IMR-90 (cell line): Measurements from ENCODE around the gene PRKCA. TPM values are rescaled to one million over a fixed set of nuclear protein-coding genes. Genes with fewer than 3 reads are reported as not detected.

Source experiments
- ATAC-seq: fragments of 200-7000 bp; cut with Tn5 transposase; 2 replicates; pipeline ENCODE4 v1.9.1; 2020; ENCODE audit warnings: low read depth, mild to moderate bottlenecking, moderate library complexity
- BruUV-seq: library from RNA; stranded (reverse); fragments of 400-500 nt; replicated peaks from 2 replicates; lab custom pipeline; 2021; lab: Mats Ljungman, UMichigan
- CTCF ChIA-PET: fragments of 300-600 bp; formaldehyde crosslinking; extraction: SDS; loops from one replicate; lab custom pipeline; 2021; ENCODE audit warnings: antibody characterized with exemption; lab: Yijun Ruan, JAX
- POLR2A ChIA-PET: fragments of 300-600 bp; sonication (Branson Sonifier 250); formaldehyde crosslinking; loops from one replicate; lab custom pipeline; 2022; ENCODE audit warnings: antibody characterized with exemption; ENCODE audit not compliant: unreplicated experiment; lab: Charles Lee
- DNase-seq: peaks from one replicate; pipeline ENCODE4 v3.0.0; 2013
- H2AFZ ChIP-seq: replicated peaks from 2 replicates; pipeline ENCODE3; 2013; ENCODE audit warnings: low read length, mild to moderate bottlenecking; ENCODE audit not compliant: poor library complexity
- H2AK5ac ChIP-seq: 2 replicates; pipeline ENCODE4 v1.6.1; 2013; ENCODE audit warnings: low read depth, low read length, inconsistent platforms
- H2AK9ac ChIP-seq: replicated peaks from 2 replicates; pipeline ENCODE3; 2013; ENCODE audit warnings: mild to moderate bottlenecking, low read depth, low read length, moderate library complexity; ENCODE audit not compliant: poor library complexity
- H2BK120ac ChIP-seq: 2 replicates; pipeline ENCODE4 v1.6.1; 2013; ENCODE audit warnings: low read depth, low read length, inconsistent platforms
- H2BK15ac ChIP-seq: 3 replicates; pipeline ENCODE4 v1.6.1; 2013; ENCODE audit warnings: low read depth, low read length, inconsistent platforms
- H2BK20ac ChIP-seq: 2 replicates; pipeline ENCODE4 v1.6.1; 2013; ENCODE audit warnings: low read depth, mild to moderate bottlenecking, inconsistent platforms, low read length, moderate library complexity
- H2BK5ac ChIP-seq: 2 replicates; pipeline ENCODE4 v1.6.1; 2013; ENCODE audit warnings: mild to moderate bottlenecking, low read depth, low read length, inconsistent platforms; ENCODE audit not compliant: poor library complexity, severe bottlenecking
- H3K14ac ChIP-seq: replicated peaks from 2 replicates; pipeline ENCODE4 v1.6.1; 2013; ENCODE audit warnings: low read depth, low read length, inconsistent platforms
- H3K18ac ChIP-seq: 2 replicates; pipeline ENCODE4 v1.6.1; 2013; ENCODE audit warnings: low read depth, low read length, control low read depth
- H3K23ac ChIP-seq: 2 replicates; pipeline ENCODE4 v1.6.1; 2013; ENCODE audit warnings: low read depth, low read length, inconsistent platforms
- H3K27ac ChIP-seq: 2 replicates; pipeline ENCODE4 v1.5.1; 2013; ENCODE audit warnings: mild to moderate bottlenecking, control low read depth, low read length; ENCODE audit not compliant: insufficient read depth
- H3K27me3 ChIP-seq: 2 replicates; pipeline ENCODE4 v1.6.1; 2013; ENCODE audit warnings: low read length; ENCODE audit not compliant: control insufficient read depth, insufficient read depth
- H3K36me3 ChIP-seq: 2 replicates; pipeline ENCODE4 v1.6.1; 2013; ENCODE audit warnings: low read length, mixed read lengths; ENCODE audit not compliant: control insufficient read depth, insufficient read depth
- H3K4ac ChIP-seq: 2 replicates; pipeline ENCODE4 v1.6.1; 2013; ENCODE audit warnings: low read depth, low read length, inconsistent platforms
- H3K4me1 ChIP-seq: 2 replicates; pipeline ENCODE4 v1.6.1; 2013; ENCODE audit warnings: low read length, mixed read lengths; ENCODE audit not compliant: control insufficient read depth, insufficient read depth
- H3K4me2 ChIP-seq: 2 replicates; pipeline ENCODE4 v1.6.1; 2013; ENCODE audit warnings: low read depth, mild to moderate bottlenecking, control low read depth, low read length, moderate library complexity
- H3K4me3 ChIP-seq: 2 replicates; pipeline ENCODE4 v1.5.1; 2013; ENCODE audit warnings: low read depth, mild to moderate bottlenecking, control low read depth, low read length, moderate library complexity; ENCODE audit not compliant: insufficient read depth
- H3K56ac ChIP-seq: 2 replicates; pipeline ENCODE4 v1.6.1; 2013; ENCODE audit warnings: low read length, inconsistent platforms; ENCODE audit not compliant: insufficient read depth; ENCODE audit errors: extremely low read depth
- H3K79me1 ChIP-seq, 2 experiments: 2 replicates each; pipeline ENCODE4 v1.6.1; 2013; ENCODE audit warnings: low read length in 2 of 2, inconsistent platforms in 1 of 2, low read depth in 1 of 2
- H3K9ac ChIP-seq: 2 replicates; pipeline ENCODE4 v1.6.1; 2013; ENCODE audit warnings: low read depth, low read length, control low read depth
- H3K9me1 ChIP-seq: 2 replicates; pipeline ENCODE4 v1.6.1; 2013; ENCODE audit warnings: low read length, inconsistent platforms; ENCODE audit not compliant: insufficient read depth
- H3K9me3 ChIP-seq: 2 replicates; pipeline ENCODE4 v1.6.1; 2013; ENCODE audit warnings: low read length; ENCODE audit not compliant: control insufficient read depth, insufficient read depth
- H4K20me1 ChIP-seq: 2 replicates; pipeline ENCODE4 v1.6.1; 2013; ENCODE audit warnings: low read length, inconsistent platforms; ENCODE audit not compliant: insufficient read depth
- H4K5ac ChIP-seq: 2 replicates; pipeline ENCODE4 v1.6.1; 2013; ENCODE audit warnings: mild to moderate bottlenecking, low read depth, low read length, control low read depth
- H4K8ac ChIP-seq, 2 experiments: 2 replicates each; pipeline ENCODE4 v1.6.1; 2013; ENCODE audit warnings: low read depth in 2 of 2, low read length in 2 of 2, control low read depth in 1 of 2, inconsistent platforms in 1 of 2
- H4K91ac ChIP-seq: 2 replicates; pipeline ENCODE4 v1.6.1; 2013; ENCODE audit warnings: low read depth, low read length, inconsistent platforms; ENCODE audit not compliant: insufficient read depth
- BHLHE40 ChIP-seq: fragments of 150-350 bp; IDR thresholded peaks from 2 replicates; pipeline ENCODE4 v1.6.1; 2016; ENCODE audit warnings: mild to moderate bottlenecking, low read depth, low read length
- CEBPB ChIP-seq: IDR thresholded peaks from 2 replicates; pipeline ENCODE4 v1.6.1; 2012; ENCODE audit warnings: low read depth, low read length, improper control_type of control experiment
- CHD1 ChIP-seq: IDR thresholded peaks from 2 replicates; pipeline ENCODE4 v1.6.1; 2012; ENCODE audit warnings: low read depth, low read length, improper control_type of control experiment
- CTCF ChIP-seq: conservative IDR thresholded peaks from 2 replicates; pipeline ENCODE4 v1.5.1; 2012; ENCODE audit warnings: mild to moderate bottlenecking, low read depth, low read length, improper control_type of control experiment
- ELK1 ChIP-seq: fragments of 150-350 bp; IDR thresholded peaks from 2 replicates; pipeline ENCODE4 v1.6.1; 2016; ENCODE audit warnings: low read depth, mild to moderate bottlenecking, low read length, moderate library complexity, borderline replicate concordance
- FOS ChIP-seq: fragments of 150-350 bp; IDR thresholded peaks from 2 replicates; pipeline ENCODE4 v1.6.1; 2016; ENCODE audit warnings: low read depth, low read length
- MAZ ChIP-seq: IDR thresholded peaks from 2 replicates; pipeline ENCODE4 v1.6.1; 2012; ENCODE audit warnings: low read depth, mild to moderate bottlenecking, low read length, improper control_type of control experiment, moderate library complexity, borderline replicate concordance
- MXI1 ChIP-seq: IDR thresholded peaks from 2 replicates; pipeline ENCODE4 v1.6.1; 2012; ENCODE audit warnings: low read depth, mild to moderate bottlenecking, low read length, moderate library complexity, borderline replicate concordance
- NFE2L2 ChIP-seq: fragments of 150-350 bp; IDR thresholded peaks from 2 replicates; pipeline ENCODE4 v1.6.1; 2016; ENCODE audit warnings: low read depth, mild to moderate bottlenecking, low read length
- POLR2A ChIP-seq: IDR thresholded peaks from 2 replicates; pipeline ENCODE4 v1.6.1; 2012; ENCODE audit warnings: mild to moderate bottlenecking, low read depth, low read length
- RAD21 ChIP-seq: IDR thresholded peaks from 2 replicates; pipeline ENCODE4 v1.6.1; 2012; ENCODE audit warnings: low read length, improper control_type of control experiment
- RCOR1 ChIP-seq: IDR thresholded peaks from 2 replicates; pipeline ENCODE4 v1.6.1; 2012; ENCODE audit warnings: mild to moderate bottlenecking, low read length, improper control_type of control experiment; ENCODE audit not compliant: insufficient replicate concordance
- RFX5 ChIP-seq: IDR thresholded peaks from 2 replicates; pipeline ENCODE4 v1.8.0; 2012; ENCODE audit warnings: low read depth, mild to moderate bottlenecking, low read length, moderate library complexity
- SMC3 ChIP-seq: fragments of 150-350 bp; IDR thresholded peaks from 2 replicates; pipeline ENCODE4 v1.6.1; 2016; ENCODE audit warnings: low read depth, mild to moderate bottlenecking, antibody characterized with exemption, low read length, moderate library complexity
- USF2 ChIP-seq: fragments of 150-350 bp; IDR thresholded peaks from 2 replicates; pipeline ENCODE4 v1.6.1; 2017; ENCODE audit warnings: mild to moderate bottlenecking, antibody characterized with exemption, low read length, low read depth
- WGBS, 2 experiments: methylation state at CpG; one replicate each; pipeline versions ENCODE4 v1.1.5 to v1.1.7; 2013; ENCODE audit warnings: missing lambda C conversion rate in 2 of 2; ENCODE audit not compliant: insufficient read length in 1 of 2; ENCODE audit errors: extremely low coverage in 2 of 2; 5-methylcytosine and 5-hydroxymethylcytosine counted together
- dilution Hi-C: fragments of 300-500 bp; cut with HindIII; formaldehyde crosslinking; loops from one replicate; pipeline ENCODE4 v1.14.3; 2018; ENCODE audit warnings: low sequenced_read_pairs; ENCODE audit not compliant: unreplicated experiment
- in situ Hi-C: fragments of 300-500 bp; cut with MboI; formaldehyde crosslinking; loops from 3 replicates; pipeline ENCODE4 v1.14.3; 2019; ENCODE audit warnings: low sequenced_read_pairs, inconsistent platforms, mixed read lengths
- intact Hi-C: fragments of 100-400 bp; cut with micrococcal nuclease; formaldehyde crosslinking; loops from 2 replicates; pipeline ENCODE4 v1.10.0; 2022
- polyA plus RNA-seq, 3 experiments: library from polyadenylated mRNA; depleted of rRNA; stranded (reverse); fragments of >200 nt; gene quantifications; 2 replicates each; pipeline ENCODE4 v1.2.3, GENCODE V29; 2012; ENCODE audit warnings: low replicate concordance in 1 of 3
- total RNA-seq: library from RNA; depleted of rRNA; stranded (reverse); fragments of >200 nt; gene quantifications from 2 replicates; pipeline ENCODE4 v1.2.3, GENCODE V29; 2012

PRKCA gene
- total and polyA plus RNA-seq, 2 of the 4 experiments (the other 2 are of a cell fraction) = 31.0 to 46.0 TPM

GRCh38 chr17:66474258-66474657 is 171.8 kb downstream of the PRKCA start:
- Histone ChIP-seq H3K4me1 (peaks cover 14% of the 10 kb centered on the region), H2BK20ac (no peak overlapping the region), H3K9me3 (no peaks in the 10 kb centered on the region), H3K23ac (no peak overlapping the region), H3K9me1 (peaks cover 18% of the 10 kb centered on the region), H3K4ac (no peak overlapping the region), H4K8ac (no peak overlapping the region), H3K4me2 (no peak overlapping the region), H3K14ac (no peak overlapping the region), H4K20me1 (no peaks in the 10 kb centered on the region), H2AFZ (no peak overlapping the region), H4K5ac (no peak overlapping the region), H2AK5ac (no peak overlapping the region), H2AK9ac (no peak overlapping the region), H2BK120ac (no peak overlapping the region), H3K27ac (no peak overlapping the region), H2BK5ac (no peak overlapping the region), H3K36me3 (no peaks in the 10 kb centered on the region), H3K79me1 (peaks cover 39 to 78% of the 10 kb centered on the region in 2 experiments), H3K18ac (no peak overlapping the region), H3K9ac (no peak overlapping the region), H2BK15ac (no peak overlapping the region), H3K4me3 (no peak overlapping the region), H3K27me3 (no peaks in the 10 kb centered on the region), H3K56ac (no peak overlapping the region), H4K91ac (no peak overlapping the region)
- DNase-seq (no peak), ATAC-seq (no peak)
- in situ Hi-C loops (no loop called here), intact Hi-C loops (no loop called here), dilution Hi-C loops (no loop called here)
- WGBS, 2 experiments = no CpG with 5 or more reads among the region's 1 CpG
- POLR2A ChIA-PET = interaction anchor here (0.5 kb wide), 1 partner anchor 21 kb away, joined by 4 read pairs; no protein-coding TSS in a partner anchor
- no TSS peak for BruUV-seq
- CTCF ChIA-PET = no interaction called here
- no peak for TF ChIP-seq NFE2L2
- TF ChIP-seq USF2 = no peak
- TF ChIP-seq ELK1 = no peak
- TF ChIP-seq CHD1 = no peak
- TF ChIP-seq CEBPB = no peak
- no peak for TF ChIP-seq CTCF
- no peak for TF ChIP-seq MAZ
- TF ChIP-seq RFX5 = no peak
- TF ChIP-seq MXI1 = no peak
- TF ChIP-seq RAD21 = no peak
- no peak for TF ChIP-seq FOS
- TF ChIP-seq POLR2A = no peak
- no peak for TF ChIP-seq RCOR1
- no peak for TF ChIP-seq BHLHE40
- TF ChIP-seq SMC3 = no peak
